GM10248 (cell line): Measurements from ENCODE around the gene AEBP1.

Experiments
- CTCF ChIA-PET: fragments of 300-600 bp; sonication (Branson Sonifier 250); formaldehyde crosslinking; extraction: SDS; loops from one replicate; lab custom pipeline; 2021; ENCODE audit warnings: antibody characterized with exemption; lab: Yijun Ruan, JAX
- POLR2A ChIA-PET: fragments of 350-650 bp; sonication (Branson Sonifier 250); formaldehyde crosslinking; extraction: SDS; loops from one replicate; lab custom pipeline; 2020; ENCODE audit warnings: antibody characterized with exemption; lab: Yijun Ruan, JAX
- DNase-seq: peaks from one replicate; pipeline ENCODE4 v3.0.0; 2012; ENCODE audit errors: extremely low spot score
- TF ChIP-seq, protein P1 (sequence below): IDR thresholded peaks from 2 replicates; pipeline ENCODE4 v1.5.1; 2012; ENCODE audit warnings: mild to moderate bottlenecking, low read depth; ENCODE audit errors: extremely low read depth, missing control alignments, control extremely low read depth

Gene AEBP1

DNA sequence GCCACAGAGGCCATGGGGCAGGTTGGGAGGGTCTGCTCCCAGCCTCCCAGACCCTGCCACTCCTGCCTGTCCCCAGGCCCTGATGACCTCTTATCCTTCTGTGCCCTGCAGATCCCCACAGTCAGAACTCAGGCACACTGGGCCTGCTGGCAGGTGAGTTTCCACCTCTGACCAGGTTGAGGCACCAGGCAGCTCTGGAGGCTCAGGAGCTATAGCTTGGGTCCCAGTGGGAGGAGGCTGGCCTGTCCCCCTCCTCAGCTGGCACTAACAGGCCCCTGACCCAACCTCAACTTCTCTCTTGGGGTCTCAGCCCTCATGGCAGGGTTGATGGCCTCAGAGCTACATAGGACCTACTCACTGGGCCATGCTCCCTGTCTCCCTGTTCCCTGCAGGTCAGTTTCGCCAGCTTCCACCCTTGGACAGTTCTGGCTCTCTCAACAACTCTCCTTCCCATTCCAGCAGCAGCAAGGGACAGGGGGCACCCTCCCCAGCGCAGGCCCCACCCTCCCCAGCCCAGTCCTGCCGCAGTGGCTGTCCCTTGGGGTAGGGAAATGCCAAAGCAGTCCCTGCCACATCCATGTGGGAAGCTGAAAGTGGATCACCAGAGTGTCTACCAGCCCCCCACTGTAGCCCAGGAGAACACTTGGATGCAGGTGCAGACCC lies 2.7 kb upstream of the AEBP1 start:
- no peak for DNase-seq
- POLR2A ChIA-PET, result interaction anchor here (0.6 kb wide), 1 partner anchor 747 kb away, joined by 3 read pairs; no protein-coding TSS in a partner anchor
- TF ChIP-seq, protein P1, sequence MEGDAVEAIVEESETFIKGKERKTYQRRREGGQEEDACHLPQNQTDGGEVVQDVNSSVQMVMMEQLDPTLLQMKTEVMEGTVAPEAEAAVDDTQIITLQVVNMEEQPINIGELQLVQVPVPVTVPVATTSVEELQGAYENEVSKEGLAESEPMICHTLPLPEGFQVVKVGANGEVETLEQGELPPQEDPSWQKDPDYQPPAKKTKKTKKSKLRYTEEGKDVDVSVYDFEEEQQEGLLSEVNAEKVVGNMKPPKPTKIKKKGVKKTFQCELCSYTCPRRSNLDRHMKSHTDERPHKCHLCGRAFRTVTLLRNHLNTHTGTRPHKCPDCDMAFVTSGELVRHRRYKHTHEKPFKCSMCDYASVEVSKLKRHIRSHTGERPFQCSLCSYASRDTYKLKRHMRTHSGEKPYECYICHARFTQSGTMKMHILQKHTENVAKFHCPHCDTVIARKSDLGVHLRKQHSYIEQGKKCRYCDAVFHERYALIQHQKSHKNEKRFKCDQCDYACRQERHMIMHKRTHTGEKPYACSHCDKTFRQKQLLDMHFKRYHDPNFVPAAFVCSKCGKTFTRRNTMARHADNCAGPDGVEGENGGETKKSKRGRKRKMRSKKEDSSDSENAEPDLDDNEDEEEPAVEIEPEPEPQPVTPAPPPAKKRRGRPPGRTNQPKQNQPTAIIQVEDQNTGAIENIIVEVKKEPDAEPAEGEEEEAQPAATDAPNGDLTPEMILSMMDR, result no peak
- CTCF ChIA-PET, result interaction anchor here (1.0 to 1.3 kb wide), 3 partner anchors 8 to 22 kb away, joined by 3 to 4 read pairs (median 3); partner anchors contain the start of gene POLD2

DNA sequence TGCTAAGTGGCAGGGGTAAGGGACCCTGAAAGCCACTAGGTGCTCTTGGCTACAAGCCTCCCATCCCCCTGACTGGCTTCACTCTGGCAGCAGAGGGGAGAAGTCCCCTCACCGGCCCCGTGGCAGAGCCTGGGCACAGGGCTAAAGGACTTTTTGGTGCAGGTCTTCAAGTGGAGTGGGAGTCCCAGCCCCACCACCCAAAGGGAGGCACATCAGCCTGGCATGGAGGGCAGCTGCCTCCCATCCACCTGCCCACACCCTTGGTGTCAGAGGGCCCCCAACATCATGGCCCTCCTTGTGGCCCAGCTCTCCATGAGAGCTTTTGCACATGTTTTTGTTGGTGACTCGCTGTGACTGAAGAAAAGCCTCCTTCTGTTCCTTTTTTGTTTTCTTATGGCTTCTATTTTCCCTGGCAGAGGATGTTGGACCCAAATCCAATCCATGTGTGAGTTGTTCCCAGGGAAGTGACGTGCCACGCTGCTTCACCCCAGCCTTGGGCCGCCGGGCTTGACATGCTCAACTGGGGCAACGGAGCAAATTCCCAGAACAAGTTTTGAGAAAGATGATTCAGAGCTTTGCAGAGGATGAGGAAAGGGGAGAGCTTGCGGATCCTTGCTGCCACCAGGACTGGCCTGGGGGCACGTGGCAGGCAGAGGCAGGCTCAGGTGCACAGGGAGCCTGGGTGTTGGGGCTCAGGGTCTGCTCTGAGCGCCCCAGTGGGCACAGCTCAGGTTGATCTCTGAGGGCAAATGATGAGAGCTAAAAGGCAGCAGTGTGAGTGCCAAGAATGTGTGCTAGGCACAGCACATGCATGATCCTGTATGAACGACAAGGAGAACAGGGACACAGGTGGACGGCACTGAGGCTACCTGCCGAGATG lies 1.9 kb upstream of the AEBP1 start:
- ChIA-PET CTCF (interaction anchor here (1.0 to 1.3 kb wide), 4 partner anchors 9 to 21 kb away, joined by 3 to 4 read pairs (median 4); partner anchors contain the start of gene POLD2), POLR2A (interaction anchor here (0.6 kb wide), 1 partner anchor 746 kb away, joined by 3 read pairs; no protein-coding TSS in a partner anchor)
- TF ChIP-seq, protein P1, result no peak
- DNase-seq, result no peak

DNA sequence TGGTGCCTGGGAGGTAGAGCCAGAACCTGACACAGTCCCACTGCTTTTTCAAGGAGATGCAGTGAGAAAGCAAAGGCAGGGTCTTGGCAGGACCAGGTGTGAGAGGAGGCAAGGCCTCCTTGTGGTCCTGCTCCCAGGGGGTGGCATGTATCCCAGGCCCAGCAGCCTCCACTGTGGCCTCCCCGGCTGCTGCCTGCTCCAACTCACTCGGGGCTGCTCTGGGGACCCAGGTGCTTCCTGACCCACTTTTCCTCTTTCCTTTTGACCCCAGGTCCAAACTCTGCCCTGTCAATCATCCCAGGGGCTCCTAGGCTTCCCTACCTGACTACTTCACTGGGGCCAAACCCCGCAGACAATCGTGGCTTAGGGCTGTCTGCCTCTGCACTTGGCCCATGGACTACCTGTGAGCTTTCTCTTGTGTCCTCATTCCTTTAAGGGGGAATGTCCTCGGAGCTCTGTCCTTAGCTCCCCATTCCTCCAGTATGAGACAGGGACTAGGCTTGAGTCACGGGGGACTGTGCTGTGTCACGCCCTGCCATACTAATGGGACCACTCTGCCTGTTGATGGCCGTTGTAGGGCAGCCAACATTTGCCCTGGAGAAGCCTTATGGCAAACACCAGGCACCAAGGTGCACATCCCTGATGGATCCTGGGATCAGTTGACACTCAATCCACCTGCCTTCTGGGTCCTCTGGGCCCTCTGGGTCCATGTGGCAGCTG lies 1.1 kb upstream of the AEBP1 start:
- DNase-seq, result no peak
- POLR2A ChIA-PET, result no interaction called here
- CTCF ChIA-PET, result interaction anchor here (1.2 kb wide), 1 partner anchor 18 kb away, joined by 4 read pairs; no protein-coding TSS in a partner anchor
- TF ChIP-seq, protein P1, result no peak

DNA sequence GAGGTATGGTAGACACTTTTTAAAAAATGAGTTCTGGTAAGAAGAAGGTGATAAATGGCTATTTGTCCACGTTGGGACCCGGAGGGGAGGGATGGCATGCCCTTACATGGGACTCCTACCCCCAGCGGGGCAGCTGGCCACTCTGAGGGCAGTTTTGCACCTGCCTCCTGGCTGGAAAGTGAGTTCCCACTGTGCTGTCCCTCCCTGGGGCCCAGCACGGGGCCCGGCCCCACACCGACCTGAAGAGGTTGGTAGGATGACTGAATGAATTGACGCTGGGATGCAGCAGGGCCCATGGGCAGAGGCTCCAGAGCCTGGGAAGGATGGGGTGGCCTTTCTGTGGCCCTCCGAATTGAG lies 601 bp upstream of the AEBP1 start:
- no peak for DNase-seq
- TF ChIP-seq, protein P1, result no peak
- POLR2A ChIA-PET, result no interaction called here
- CTCF ChIA-PET, result interaction anchor here (1.2 kb wide), 1 partner anchor 18 kb away, joined by 4 read pairs; no protein-coding TSS in a partner anchor

DNA sequence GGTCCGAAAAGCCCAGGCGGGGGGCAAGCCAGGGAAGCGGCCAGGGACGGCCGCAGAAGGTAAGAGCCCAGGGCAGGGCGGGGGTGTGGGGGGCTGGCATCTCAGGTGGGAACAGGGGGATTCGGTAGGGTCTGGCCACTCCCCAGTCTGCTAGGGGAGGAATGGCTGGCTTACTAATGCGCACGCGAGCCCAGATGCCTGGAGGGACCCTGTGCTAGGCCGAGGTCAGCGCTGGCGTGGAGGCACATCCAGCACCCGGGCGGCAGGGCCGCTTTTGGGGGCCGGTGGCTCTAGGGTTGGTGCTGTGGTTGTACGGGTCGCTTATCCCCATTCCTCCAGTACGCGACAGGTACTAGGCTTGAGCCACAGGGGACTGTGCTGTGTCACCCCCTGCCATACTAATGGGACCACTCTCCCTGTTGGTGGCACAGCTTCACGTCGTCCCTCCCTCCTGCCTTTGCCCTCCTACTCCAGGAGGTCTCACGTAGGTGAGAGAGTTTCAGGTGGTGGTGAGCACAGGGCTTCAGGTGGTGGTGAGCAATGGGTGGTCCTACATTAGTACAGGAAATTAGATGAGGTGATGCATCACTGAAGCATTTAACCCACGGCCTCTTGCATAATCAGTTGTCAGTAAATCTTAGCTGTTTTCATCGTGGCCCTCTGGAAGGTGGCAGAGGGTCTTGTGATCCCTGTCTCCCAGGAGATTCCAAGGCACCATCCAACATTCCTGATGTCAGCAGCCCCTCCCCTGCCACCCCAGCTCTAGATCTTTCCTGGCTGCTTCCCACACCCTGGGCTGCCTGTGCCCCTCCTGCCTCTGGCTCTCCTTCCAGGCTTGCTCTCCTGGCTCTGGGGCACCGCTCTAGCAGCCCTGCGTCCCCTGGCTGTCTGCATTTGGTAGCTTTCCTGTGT lies 971 bp downstream of the AEBP1 start:
- TF ChIP-seq, protein P1, result no peak
- POLR2A ChIA-PET, result no interaction called here
- DNase-seq, result no peak
- CTCF ChIA-PET, result interaction anchor here (1.2 to 1.5 kb wide), 2 partner anchors 11 to 14 kb away, joined by 3 to 4 read pairs; no protein-coding TSS in a partner anchor
